ENCODE results near the gene RNF41.

RNF41 gene

GRCh38 chr12:56258820-56259183, 37.1 kb upstream of the RNF41 start:
- 41 to 49% methylated on average over 9 of the region's 9 CpGs for WGBS, 2 experiments
- H3K4me1 ChIP-seq (ENCODE audit: control insufficient read depth, insufficient read depth, low read length): peaks cover 18% of the 10 kb centered on the region

GRCh38 chr12:56258068-56258819, 36.5 kb upstream of the RNF41 start, which contains the start of gene ANKRD52:
TSS of gene ANKRD52 (minus strand) at chr12:56258384. CDS start at chr12:56258269, 115 bp downstream.
- no peaks in the 10 kb centered on the region for H3K9me3 ChIP-seq (ENCODE audit: control insufficient read depth, low read length)
- H3K27me3 ChIP-seq (ENCODE audit: control insufficient read depth, insufficient read depth, low read length, poor library complexity, severe bottlenecking): no peaks in the 10 kb centered on the region
- peaks cover 18% of the 10 kb centered on the region for H3K4me1 ChIP-seq (ENCODE audit: control insufficient read depth, insufficient read depth, low read length)
- H3K27ac ChIP-seq (ENCODE audit: insufficient read depth, low read depth, low read length, poor library complexity, severe bottlenecking): peak within 1 kb of the TSS; percentile 8
- H3K4me3 ChIP-seq (ENCODE audit: insufficient read depth, low read depth, low read length): peak within 1 kb of the TSS; percentile 96
- H3K36me3 ChIP-seq (ENCODE audit: control insufficient read depth, insufficient read depth, low read length): peaks cover 27% of the 10 kb centered on the region
- WGBS, 2 experiments: 0% methylated on average over 75 to 78 of the region's 78 CpGs

More at GRCh38 chr12:56258820-56259183, 37.1 kb upstream of the RNF41 start:
- peak overlapping the region; percentile 96 for H3K4me3 ChIP-seq (ENCODE audit: insufficient read depth, low read depth, low read length)
- peaks cover 22% of the 10 kb centered on the region for H3K36me3 ChIP-seq (ENCODE audit: control insufficient read depth, insufficient read depth, low read length)
- H3K9me3 ChIP-seq (ENCODE audit: control insufficient read depth, low read length): no peaks in the 10 kb centered on the region
- H3K27ac ChIP-seq (ENCODE audit: insufficient read depth, low read depth, low read length, poor library complexity, severe bottlenecking): no peak overlapping the region
- H3K27me3 ChIP-seq (ENCODE audit: control insufficient read depth, insufficient read depth, low read length, poor library complexity, severe bottlenecking): no peaks in the 10 kb centered on the region

GRCh38 chr12:56257491-56258067, 35.9 kb upstream of the RNF41 start:
- Histone ChIP-seq H3K9me3 (ENCODE audit: control insufficient read depth, low read length) (no peaks in the 10 kb centered on the region), H3K4me1 (ENCODE audit: control insufficient read depth, insufficient read depth, low read length) (peaks cover 18% of the 10 kb centered on the region), H3K4me3 (ENCODE audit: insufficient read depth, low read depth, low read length) (peak overlapping the region; percentile 96), H3K36me3 (ENCODE audit: control insufficient read depth, insufficient read depth, low read length) (peaks cover 33% of the 10 kb centered on the region), H3K27me3 (ENCODE audit: control insufficient read depth, insufficient read depth, low read length, poor library complexity, severe bottlenecking) (no peaks in the 10 kb centered on the region), H3K27ac (ENCODE audit: insufficient read depth, low read depth, low read length, poor library complexity, severe bottlenecking) (peak overlapping the region; percentile 8)
- WGBS, 2 experiments: 0 to 1% methylated on average over 27 of the region's 27 CpGs

GRCh38 chr12:56257071-56257470, 35.3 kb upstream of the RNF41 start:
- Histone ChIP-seq H3K9me3 (ENCODE audit: control insufficient read depth, low read length) (no peaks in the 10 kb centered on the region), H3K4me3 (ENCODE audit: insufficient read depth, low read depth, low read length) (peak overlapping the region; percentile 96), H3K4me1 (ENCODE audit: control insufficient read depth, insufficient read depth, low read length) (peaks cover 18% of the 10 kb centered on the region), H3K36me3 (ENCODE audit: control insufficient read depth, insufficient read depth, low read length) (peaks cover 38% of the 10 kb centered on the region), H3K27ac (ENCODE audit: insufficient read depth, low read depth, low read length, poor library complexity, severe bottlenecking) (no peak overlapping the region), H3K27me3 (ENCODE audit: control insufficient read depth, insufficient read depth, low read length, poor library complexity, severe bottlenecking) (no peaks in the 10 kb centered on the region)
- 32 to 38% methylated on average over 8 of the region's 8 CpGs for WGBS, 2 experiments

- Histone ChIP-seq H3K36me3 (ENCODE audit: control insufficient read depth, insufficient read depth, low read length) (peaks cover 44% of the 10 kb centered on the region), H3K9me3 (ENCODE audit: control insufficient read depth, low read length) (no peaks in the 10 kb centered on the region), H3K27ac (ENCODE audit: insufficient read depth, low read depth, low read length, poor library complexity, severe bottlenecking) (no peak overlapping the region), H3K4me1 (ENCODE audit: control insufficient read depth, insufficient read depth, low read length) (peaks cover 18% of the 10 kb centered on the region), H3K27me3 (ENCODE audit: control insufficient read depth, insufficient read depth, low read length, poor library complexity, severe bottlenecking) (no peaks in the 10 kb centered on the region), H3K4me3 (ENCODE audit: insufficient read depth, low read depth, low read length) (peak overlapping the region; percentile 96)
- 58 to 60% methylated on average over 3 to 4 of the region's 4 CpGs for WGBS, 2 experiments
Observed at GRCh38 chr12:56256326-56256960, 34.7 kb upstream of the RNF41 start.

- Histone ChIP-seq H3K4me1 (ENCODE audit: control insufficient read depth, insufficient read depth, low read length) (peaks cover 18% of the 10 kb centered on the region), H3K9me3 (ENCODE audit: control insufficient read depth, low read length) (no peaks in the 10 kb centered on the region), H3K27me3 (ENCODE audit: control insufficient read depth, insufficient read depth, low read length, poor library complexity, severe bottlenecking) (no peaks in the 10 kb centered on the region), H3K36me3 (ENCODE audit: control insufficient read depth, insufficient read depth, low read length) (peaks cover 45% of the 10 kb centered on the region), H3K27ac (ENCODE audit: insufficient read depth, low read depth, low read length, poor library complexity, severe bottlenecking) (no peak overlapping the region), H3K4me3 (ENCODE audit: insufficient read depth, low read depth, low read length) (no peak overlapping the region)
- WGBS, 2 experiments: 94 to 96% methylated on average over 7 of the region's 7 CpGs
Observed at GRCh38 chr12:56255671-56256070, 33.9 kb upstream of the RNF41 start.

GRCh38 chr12:56253091-56253490, 31.4 kb upstream of the RNF41 start:
- H3K4me3 ChIP-seq (ENCODE audit: insufficient read depth, low read depth, low read length): no peak overlapping the region
- H3K9me3 ChIP-seq (ENCODE audit: control insufficient read depth, low read length): no peaks in the 10 kb centered on the region
- no peak overlapping the region for H3K27ac ChIP-seq (ENCODE audit: insufficient read depth, low read depth, low read length, poor library complexity, severe bottlenecking)
- WGBS, 2 experiments: 96 to 97% methylated on average over 11 of the region's 11 CpGs
- H3K36me3 ChIP-seq (ENCODE audit: control insufficient read depth, insufficient read depth, low read length): peaks cover 54% of the 10 kb centered on the region
- H3K4me1 ChIP-seq (ENCODE audit: control insufficient read depth, insufficient read depth, low read length): peaks cover 11% of the 10 kb centered on the region
- H3K27me3 ChIP-seq (ENCODE audit: control insufficient read depth, insufficient read depth, low read length, poor library complexity, severe bottlenecking): no peaks in the 10 kb centered on the region

- no peak overlapping the region for H3K4me3 ChIP-seq (ENCODE audit: insufficient read depth, low read depth, low read length)
- peaks cover 11% of the 10 kb centered on the region for H3K4me1 ChIP-seq (ENCODE audit: control insufficient read depth, insufficient read depth, low read length)
- H3K27me3 ChIP-seq (ENCODE audit: control insufficient read depth, insufficient read depth, low read length, poor library complexity, severe bottlenecking): no peaks in the 10 kb centered on the region
- H3K36me3 ChIP-seq (ENCODE audit: control insufficient read depth, insufficient read depth, low read length): peaks cover 58% of the 10 kb centered on the region
- 97% methylated on average over 3 of the region's 3 CpGs for WGBS, 2 experiments
- H3K9me3 ChIP-seq (ENCODE audit: control insufficient read depth, low read length): no peaks in the 10 kb centered on the region
- no peak overlapping the region for H3K27ac ChIP-seq (ENCODE audit: insufficient read depth, low read depth, low read length, poor library complexity, severe bottlenecking)
Observed at GRCh38 chr12:56252649-56253048, 30.9 kb upstream of the RNF41 start.

- Histone ChIP-seq H3K36me3 (ENCODE audit: control insufficient read depth, insufficient read depth, low read length) (peaks cover 66% of the 10 kb centered on the region), H3K4me1 (ENCODE audit: control insufficient read depth, insufficient read depth, low read length) (no peaks in the 10 kb centered on the region), H3K27me3 (ENCODE audit: control insufficient read depth, insufficient read depth, low read length, poor library complexity, severe bottlenecking) (no peaks in the 10 kb centered on the region), H3K27ac (ENCODE audit: insufficient read depth, low read depth, low read length, poor library complexity, severe bottlenecking) (no peak overlapping the region), H3K9me3 (ENCODE audit: control insufficient read depth, low read length) (no peaks in the 10 kb centered on the region), H3K4me3 (ENCODE audit: insufficient read depth, low read depth, low read length) (no peak overlapping the region)
- 94 to 95% methylated on average over 8 of the region's 8 CpGs for WGBS, 2 experiments
Observed at GRCh38 chr12:56248711-56249110, 27.0 kb upstream of the RNF41 start.

- peaks cover 66% of the 10 kb centered on the region for H3K36me3 ChIP-seq (ENCODE audit: control insufficient read depth, insufficient read depth, low read length)
- H3K27ac ChIP-seq (ENCODE audit: insufficient read depth, low read depth, low read length, poor library complexity, severe bottlenecking): no peak overlapping the region
- no peaks in the 10 kb centered on the region for H3K4me1 ChIP-seq (ENCODE audit: control insufficient read depth, insufficient read depth, low read length)
- 95 to 96% methylated on average over 16 of the region's 16 CpGs for WGBS, 2 experiments
- H3K27me3 ChIP-seq (ENCODE audit: control insufficient read depth, insufficient read depth, low read length, poor library complexity, severe bottlenecking): no peaks in the 10 kb centered on the region
- H3K4me3 ChIP-seq (ENCODE audit: insufficient read depth, low read depth, low read length): no peak overlapping the region
- H3K9me3 ChIP-seq (ENCODE audit: control insufficient read depth, low read length): no peaks in the 10 kb centered on the region
Observed at GRCh38 chr12:56247923-56248322, 26.2 kb upstream of the RNF41 start.

All from ectodermal cell (in vitro differentiated cells).